ENCODE results near the gene PLD6.

Gene PLD6

GRCh38 chr17:17243163-17243562 is 37.0 kb upstream of the PLD6 start:
- DNase-seq (ENCODE audit: low read depth, low spot score): no peak
- TF ChIP-seq, protein P1, sequence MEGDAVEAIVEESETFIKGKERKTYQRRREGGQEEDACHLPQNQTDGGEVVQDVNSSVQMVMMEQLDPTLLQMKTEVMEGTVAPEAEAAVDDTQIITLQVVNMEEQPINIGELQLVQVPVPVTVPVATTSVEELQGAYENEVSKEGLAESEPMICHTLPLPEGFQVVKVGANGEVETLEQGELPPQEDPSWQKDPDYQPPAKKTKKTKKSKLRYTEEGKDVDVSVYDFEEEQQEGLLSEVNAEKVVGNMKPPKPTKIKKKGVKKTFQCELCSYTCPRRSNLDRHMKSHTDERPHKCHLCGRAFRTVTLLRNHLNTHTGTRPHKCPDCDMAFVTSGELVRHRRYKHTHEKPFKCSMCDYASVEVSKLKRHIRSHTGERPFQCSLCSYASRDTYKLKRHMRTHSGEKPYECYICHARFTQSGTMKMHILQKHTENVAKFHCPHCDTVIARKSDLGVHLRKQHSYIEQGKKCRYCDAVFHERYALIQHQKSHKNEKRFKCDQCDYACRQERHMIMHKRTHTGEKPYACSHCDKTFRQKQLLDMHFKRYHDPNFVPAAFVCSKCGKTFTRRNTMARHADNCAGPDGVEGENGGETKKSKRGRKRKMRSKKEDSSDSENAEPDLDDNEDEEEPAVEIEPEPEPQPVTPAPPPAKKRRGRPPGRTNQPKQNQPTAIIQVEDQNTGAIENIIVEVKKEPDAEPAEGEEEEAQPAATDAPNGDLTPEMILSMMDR (IDR thresholded peaks at IDR 0.05; ENCODE audit: insufficient read depth, low read length, missing control alignments): no peak
- CTCF ChIA-PET: no interaction called here
- H3K4me3 ChIP-seq (ENCODE audit: low read depth, low read length): no peak overlapping the region
- POLR2A ChIA-PET: interaction anchor here (0.7 kb wide), 1 partner anchor 36 kb away, joined by 3 read pairs; no protein-coding TSS in a partner anchor

DNA sequence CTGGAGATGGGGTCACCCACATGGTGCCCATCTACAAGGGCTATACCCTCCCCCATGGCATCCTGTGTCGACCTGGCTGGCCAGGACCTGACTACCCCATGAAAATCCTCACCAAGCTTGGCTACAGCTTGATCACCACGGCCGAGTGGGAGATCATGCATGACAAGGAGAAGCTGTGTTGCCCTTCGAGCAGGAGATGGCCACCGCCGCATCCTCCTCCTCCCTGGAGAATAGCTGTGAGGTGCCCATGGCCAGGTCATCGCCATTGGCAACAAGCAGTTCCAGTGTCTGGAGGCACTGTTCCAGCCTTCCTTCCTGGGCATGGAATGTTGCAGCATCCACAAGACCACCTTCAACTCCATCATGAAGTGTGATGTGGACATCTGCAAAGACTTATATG is 36.1 kb upstream of the PLD6 start:
- CTCF ChIA-PET: no interaction called here
- no peak overlapping the region for H3K4me3 ChIP-seq (ENCODE audit: low read depth, low read length)
- POLR2A ChIA-PET: interaction anchor here (0.7 kb wide), 1 partner anchor 37 kb away, joined by 3 read pairs; no protein-coding TSS in a partner anchor
- TF ChIP-seq, protein P1 (IDR thresholded peaks at IDR 0.05; ENCODE audit: insufficient read depth, low read length, missing control alignments): no peak
- DNase-seq (ENCODE audit: low read depth, low spot score): no peak

GRCh38 chr17:17241656-17242055 is 35.5 kb upstream of the PLD6 start:
- ChIA-PET CTCF (no interaction called here), POLR2A (no interaction called here)
- DNase-seq (ENCODE audit: low read depth, low spot score): no peak
- TF ChIP-seq, protein P1 (IDR thresholded peaks at IDR 0.05; ENCODE audit: insufficient read depth, low read length, missing control alignments): no peak
- no peak overlapping the region for H3K4me3 ChIP-seq (ENCODE audit: low read depth, low read length)

GRCh38 chr17:17239832-17240231 is 33.7 kb upstream of the PLD6 start:
- CTCF ChIA-PET: interaction anchor here (1.7 kb wide), 1 partner anchor 14 kb away, joined by 5 read pairs; no protein-coding TSS in a partner anchor

GRCh38 chr17:17237026-17237799 is 31.1 kb upstream of the PLD6 start, which contains the start of gene FLCN:
TSS of gene FLCN (minus strand) at chr17:17237168. CDS start at chr17:17228137, 9,031 bp downstream.
- TF ChIP-seq, protein P1 (IDR thresholded peaks at IDR 0.05; ENCODE audit: insufficient read depth, low read length, missing control alignments): no peak
- POLR2A ChIA-PET: interaction anchor here (1.0 to 2.0 kb wide), 5 partner anchors 14 to 195 kb away, joined by 3 to 6 read pairs (median 5); partner anchors contain the start of gene COPS3
- peak within 1 kb of the TSS; percentile 99 for H3K4me3 ChIP-seq (ENCODE audit: low read depth, low read length)
- CTCF ChIA-PET: interaction anchor here (1.7 to 2.3 kb wide), 2 partner anchors 236 to 240 kb away, joined by 4 to 7 read pairs; no protein-coding TSS in a partner anchor
- DNase-seq (ENCODE audit: low read depth, low spot score): peak; percentile 36

More at GRCh38 chr17:17239832-17240231, 33.7 kb upstream of the PLD6 start:
- no peak overlapping the region for H3K4me3 ChIP-seq (ENCODE audit: low read depth, low read length)
- TF ChIP-seq, protein P1 (IDR thresholded peaks at IDR 0.05; ENCODE audit: insufficient read depth, low read length, missing control alignments): no peak
- POLR2A ChIA-PET: no interaction called here
- DNase-seq (ENCODE audit: low read depth, low spot score): no peak
